Ascending aorta (tissue), 2 donors: ENCODE data around the gene LRIG2. TPM values are rescaled to one million over a fixed set of nuclear protein-coding genes. Genes with fewer than 3 reads are reported as not detected.

Source experiments
- DNase-seq, 2 donors: peaks; one replicate each; pipeline ENCODE4 v3.0.0-alpha.2; 2019; ENCODE audit warnings: low spot score in 2 of 2
- H3K27ac ChIP-seq, 2 donors: fragments of 200-600 bp; sonication (generic); one replicate each; pipeline ENCODE4 v1.5.1; 2016 to 2017; ENCODE audit warnings: mild to moderate bottlenecking in 1 of 2
- H3K27me3 ChIP-seq: fragments of 200-600 bp; sonication (generic); one replicate; pipeline ENCODE4 v1.5.1; 2017
- H3K36me3 ChIP-seq, 2 donors: fragments of 200-600 bp; sonication (generic); one replicate each; pipeline ENCODE4 v1.5.1; 2016
- H3K4me1 ChIP-seq, 2 donors: fragments of 200-600 bp; sonication (generic); one replicate each; pipeline ENCODE4 v1.5.1; 2016 to 2017; ENCODE audit warnings: mild to moderate bottlenecking in 1 of 2
- H3K4me3 ChIP-seq, 2 donors: fragments of 200-600 bp; sonication (generic); one replicate each; pipeline ENCODE4 v1.5.1; 2016 to 2017; ENCODE audit warnings: mild to moderate bottlenecking in 1 of 2
- H3K9me3 ChIP-seq, 2 donors: fragments of 200-600 bp; sonication (generic); one replicate each; pipeline ENCODE4 v1.5.1; 2016
- intact Hi-C: fragments of 100-400 bp; cut with DNase I; formaldehyde crosslinking; loops from one replicate; pipeline ENCODE4 v1.15.1; 2023
- total RNA-seq: library from RNA; depleted of rRNA; stranded (reverse); fragments of >200 nt; gene quantifications from one replicate; pipeline ENCODE4 v1.1.0, GENCODE V29; 2016
- TF ChIP-seq, protein P1 (sequence below), 3 experiments: fragments of 200-600 bp in 2 of 3; fragments of 450-650 bp in 1 of 3; sonication (generic) in 2 of 3; IDR thresholded peaks; one replicate each; pipeline ENCODE4 v1.5.1; 2016 to 2019; ENCODE audit warnings: antibody characterized with exemption in 3 of 3, mild to moderate bottlenecking in 1 of 3, moderate library complexity in 1 of 3

Gene LRIG2
- total RNA-seq, 1 donor from 2014 or later = 16.1 TPM

DNA sequence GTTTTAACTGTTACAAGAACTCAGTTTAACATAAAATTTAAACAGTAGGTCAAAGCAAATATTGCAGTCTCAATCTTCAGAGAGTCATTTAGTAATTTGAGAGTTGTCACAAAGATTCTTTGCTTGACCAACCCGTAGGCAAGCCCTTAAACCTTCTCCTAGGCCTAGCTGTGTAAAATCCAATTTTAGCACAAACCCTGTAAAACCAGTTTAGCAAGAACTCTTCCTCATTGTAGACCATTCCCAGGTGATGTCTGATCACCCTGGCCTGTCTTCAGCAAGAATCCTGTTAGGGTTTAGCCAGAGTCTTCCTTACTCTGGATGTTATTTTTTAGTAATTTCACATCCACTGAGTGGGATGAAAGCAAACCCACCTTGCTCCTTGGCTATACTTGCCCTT lies 30.1 kb downstream of the LRIG2 start:
- H3K4me1 ChIP-seq = no peaks in the 10 kb centered on the region
- TF ChIP-seq, protein P1, sequence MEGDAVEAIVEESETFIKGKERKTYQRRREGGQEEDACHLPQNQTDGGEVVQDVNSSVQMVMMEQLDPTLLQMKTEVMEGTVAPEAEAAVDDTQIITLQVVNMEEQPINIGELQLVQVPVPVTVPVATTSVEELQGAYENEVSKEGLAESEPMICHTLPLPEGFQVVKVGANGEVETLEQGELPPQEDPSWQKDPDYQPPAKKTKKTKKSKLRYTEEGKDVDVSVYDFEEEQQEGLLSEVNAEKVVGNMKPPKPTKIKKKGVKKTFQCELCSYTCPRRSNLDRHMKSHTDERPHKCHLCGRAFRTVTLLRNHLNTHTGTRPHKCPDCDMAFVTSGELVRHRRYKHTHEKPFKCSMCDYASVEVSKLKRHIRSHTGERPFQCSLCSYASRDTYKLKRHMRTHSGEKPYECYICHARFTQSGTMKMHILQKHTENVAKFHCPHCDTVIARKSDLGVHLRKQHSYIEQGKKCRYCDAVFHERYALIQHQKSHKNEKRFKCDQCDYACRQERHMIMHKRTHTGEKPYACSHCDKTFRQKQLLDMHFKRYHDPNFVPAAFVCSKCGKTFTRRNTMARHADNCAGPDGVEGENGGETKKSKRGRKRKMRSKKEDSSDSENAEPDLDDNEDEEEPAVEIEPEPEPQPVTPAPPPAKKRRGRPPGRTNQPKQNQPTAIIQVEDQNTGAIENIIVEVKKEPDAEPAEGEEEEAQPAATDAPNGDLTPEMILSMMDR (IDR thresholded peaks at IDR 0.05) = no peak
- DNase-seq = no peak

DNA sequence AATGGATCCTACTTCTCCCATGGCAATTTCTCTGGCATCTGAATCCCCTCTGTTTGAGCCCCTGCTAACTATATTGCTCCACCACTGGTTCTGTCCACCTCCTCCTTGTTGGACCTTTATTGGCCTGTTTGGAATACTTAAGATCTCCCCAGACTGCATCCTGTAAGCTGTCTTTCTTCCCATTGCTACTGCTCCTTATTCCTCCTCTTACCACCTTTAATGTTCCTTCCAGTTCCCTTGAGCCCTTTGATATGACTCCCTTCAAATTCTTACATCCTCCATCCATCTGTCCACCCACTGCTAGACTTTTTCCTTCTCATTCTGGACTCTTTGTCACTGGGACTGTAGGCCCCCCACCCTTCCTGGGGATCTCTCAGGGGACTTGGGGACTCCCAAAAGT lies 31.0 kb downstream of the LRIG2 start:
- Histone ChIP-seq H3K4me3 (no peak overlapping the region), H3K36me3 (peaks cover 71 to 86% of the 10 kb centered on the region in 2 donors), H3K4me1 (no peaks in the 10 kb centered on the region), H3K27me3 (no peaks in the 10 kb centered on the region), H3K9me3 (no peaks in the 10 kb centered on the region), H3K27ac (no peak overlapping the region)
- no peak for DNase-seq
- TF ChIP-seq, protein P1 (IDR thresholded peaks at IDR 0.05) = no peak
- intact Hi-C loops = no loop called here

More for the DNA sequence above, 30.1 kb downstream of the LRIG2 start:
- intact Hi-C loops = no loop called here
- H3K9me3 ChIP-seq = no peaks in the 10 kb centered on the region
- no peak overlapping the region for H3K4me3 ChIP-seq
- H3K27ac ChIP-seq = no peak overlapping the region
- no peaks in the 10 kb centered on the region for H3K27me3 ChIP-seq
- peaks cover 80 to 87% of the 10 kb centered on the region in 2 donors for H3K36me3 ChIP-seq

DNA sequence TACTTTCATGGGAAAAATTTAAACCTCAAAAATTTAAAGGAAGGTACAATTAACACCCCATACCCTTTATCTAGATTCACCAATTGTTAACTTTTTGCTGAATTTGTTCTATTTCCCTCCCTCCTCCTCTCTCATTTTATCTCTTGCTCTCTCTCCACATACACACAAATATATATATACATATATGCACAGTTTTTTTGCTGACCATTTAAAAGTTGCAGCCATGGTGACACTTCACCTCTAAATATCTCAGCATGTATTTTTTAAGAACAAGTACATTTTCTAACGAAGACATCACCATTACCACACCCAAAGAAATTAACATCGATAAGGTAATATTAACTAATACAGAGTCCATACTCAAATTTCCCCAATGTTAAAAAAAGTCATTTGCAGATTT lies 33.9 kb downstream of the LRIG2 start:
- intact Hi-C loops = no loop called here

DNA sequence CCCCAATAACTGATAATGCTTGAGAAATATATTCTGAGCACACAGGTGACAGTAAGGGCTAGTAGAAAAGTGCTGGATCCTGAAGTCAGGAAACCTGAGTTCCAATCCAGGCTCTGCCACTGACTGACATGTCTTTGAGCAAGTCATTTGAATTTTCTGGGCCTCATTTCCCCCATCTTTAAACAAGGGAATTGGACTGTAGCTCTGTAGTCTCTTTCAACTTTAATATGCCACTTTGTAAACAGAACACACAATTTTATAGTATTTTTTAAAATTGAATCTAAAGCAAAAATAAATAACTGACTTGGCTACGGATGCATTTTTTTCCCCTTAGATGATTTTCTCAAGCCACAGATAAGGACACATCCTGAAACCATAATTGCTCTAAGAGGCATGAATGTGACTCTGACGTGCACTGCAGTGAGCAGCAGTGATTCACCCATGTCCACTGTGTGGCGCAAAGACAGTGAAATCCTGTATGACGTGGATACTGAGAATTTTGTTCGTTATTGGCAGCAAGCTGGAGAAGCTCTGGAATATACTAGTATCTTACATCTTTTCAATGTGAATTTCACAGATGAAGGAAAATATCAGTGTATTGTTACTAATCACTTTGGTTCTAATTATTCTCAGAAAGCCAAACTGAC lies 37.0 kb downstream of the LRIG2 start:
- no peaks in the 10 kb centered on the region for H3K4me1 ChIP-seq
- TF ChIP-seq, protein P1 (IDR thresholded peaks at IDR 0.05) = no peak
- H3K27ac ChIP-seq = peak overlapping the region in 1 of 2 donors; percentile 38
- intact Hi-C loops = no loop called here
- no peak for DNase-seq
- peaks cover 65 to 71% of the 10 kb centered on the region in 2 donors for H3K36me3 ChIP-seq
- no peaks in the 10 kb centered on the region for H3K27me3 ChIP-seq
- no peaks in the 10 kb centered on the region for H3K9me3 ChIP-seq
- no peak overlapping the region for H3K4me3 ChIP-seq

More for the DNA sequence above, 33.9 kb downstream of the LRIG2 start:
- Histone ChIP-seq H3K36me3 (peaks cover 74 to 88% of the 10 kb centered on the region in 2 donors), H3K4me1 (no peaks in the 10 kb centered on the region), H3K27me3 (no peaks in the 10 kb centered on the region), H3K9me3 (no peaks in the 10 kb centered on the region), H3K4me3 (no peak overlapping the region), H3K27ac (no peak overlapping the region)
- DNase-seq = no peak
- TF ChIP-seq, protein P1 (IDR thresholded peaks at IDR 0.05) = no peak

DNA sequence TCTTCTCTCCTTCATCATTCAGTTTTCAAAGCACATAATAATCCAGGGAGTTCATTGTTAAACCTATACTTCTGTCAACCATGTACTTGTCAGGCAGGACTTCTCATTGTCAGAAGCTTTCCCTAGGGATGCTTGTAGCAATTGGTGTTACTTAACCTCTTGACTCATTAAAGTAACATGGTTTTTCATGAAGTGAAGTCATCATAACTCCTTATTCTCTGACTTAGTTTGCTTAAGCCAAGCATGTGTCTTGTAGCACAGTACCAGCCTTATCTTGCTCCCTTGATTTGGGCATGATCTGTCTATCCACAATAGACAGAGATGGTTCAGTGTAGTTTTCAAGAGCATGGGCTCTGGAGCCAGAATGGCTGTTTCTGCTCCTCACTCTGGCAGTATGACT lies 45.3 kb downstream of the LRIG2 start:
- no peak for DNase-seq
- no peaks in the 10 kb centered on the region for H3K4me1 ChIP-seq
- H3K27ac ChIP-seq = no peak overlapping the region
- no peaks in the 10 kb centered on the region for H3K9me3 ChIP-seq
- no peak overlapping the region for H3K4me3 ChIP-seq
- H3K36me3 ChIP-seq = peaks cover 74 to 88% of the 10 kb centered on the region in 2 donors
- H3K27me3 ChIP-seq = no peaks in the 10 kb centered on the region
- intact Hi-C loops = no loop called here
- TF ChIP-seq, protein P1 (IDR thresholded peaks at IDR 0.05) = no peak
